Measurements from ENCODE around the gene LMAN1. TPM values are rescaled to one million over a fixed set of nuclear protein-coding genes. Genes with fewer than 3 reads are reported as not detected.

LMAN1 gene
- total and polyA plus RNA-seq, 7 donors = 4.8 to 65.2 (median 47.1) TPM

- no peak for DNase-seq
- WGBS, 2 donors = 77 to 80% methylated on average over 4 of the region's 4 CpGs
- TF ChIP-seq, protein P1, sequence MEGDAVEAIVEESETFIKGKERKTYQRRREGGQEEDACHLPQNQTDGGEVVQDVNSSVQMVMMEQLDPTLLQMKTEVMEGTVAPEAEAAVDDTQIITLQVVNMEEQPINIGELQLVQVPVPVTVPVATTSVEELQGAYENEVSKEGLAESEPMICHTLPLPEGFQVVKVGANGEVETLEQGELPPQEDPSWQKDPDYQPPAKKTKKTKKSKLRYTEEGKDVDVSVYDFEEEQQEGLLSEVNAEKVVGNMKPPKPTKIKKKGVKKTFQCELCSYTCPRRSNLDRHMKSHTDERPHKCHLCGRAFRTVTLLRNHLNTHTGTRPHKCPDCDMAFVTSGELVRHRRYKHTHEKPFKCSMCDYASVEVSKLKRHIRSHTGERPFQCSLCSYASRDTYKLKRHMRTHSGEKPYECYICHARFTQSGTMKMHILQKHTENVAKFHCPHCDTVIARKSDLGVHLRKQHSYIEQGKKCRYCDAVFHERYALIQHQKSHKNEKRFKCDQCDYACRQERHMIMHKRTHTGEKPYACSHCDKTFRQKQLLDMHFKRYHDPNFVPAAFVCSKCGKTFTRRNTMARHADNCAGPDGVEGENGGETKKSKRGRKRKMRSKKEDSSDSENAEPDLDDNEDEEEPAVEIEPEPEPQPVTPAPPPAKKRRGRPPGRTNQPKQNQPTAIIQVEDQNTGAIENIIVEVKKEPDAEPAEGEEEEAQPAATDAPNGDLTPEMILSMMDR (IDR thresholded peaks at IDR 0.05) = no peak
- no peak for TF ChIP-seq POLR2A (IDR thresholded peaks at IDR 0.05)
- no peak for TF ChIP-seq EP300 (IDR thresholded peaks at IDR 0.05)
- no peak for TF ChIP-seq POLR2AphosphoS5 (IDR thresholded peaks at IDR 0.05)
- H3K9me3 ChIP-seq = no peaks in the 10 kb centered on the region
- H3K27ac ChIP-seq = no peak overlapping the region
- intact Hi-C loops (cut with DNase I) = no loop called here
- no peaks in the 10 kb centered on the region for H3K4me1 ChIP-seq
- no peak overlapping the region for H3K4me3 ChIP-seq
- peaks cover 0 to 16% (median 0%) of the 10 kb centered on the region in 3 donors for H3K27me3 ChIP-seq
- H3K36me3 ChIP-seq = no peaks in the 10 kb centered on the region
Observed at GRCh38 chr18:59301929-59302328, 57.1 kb downstream of the LMAN1 start.

DNA sequence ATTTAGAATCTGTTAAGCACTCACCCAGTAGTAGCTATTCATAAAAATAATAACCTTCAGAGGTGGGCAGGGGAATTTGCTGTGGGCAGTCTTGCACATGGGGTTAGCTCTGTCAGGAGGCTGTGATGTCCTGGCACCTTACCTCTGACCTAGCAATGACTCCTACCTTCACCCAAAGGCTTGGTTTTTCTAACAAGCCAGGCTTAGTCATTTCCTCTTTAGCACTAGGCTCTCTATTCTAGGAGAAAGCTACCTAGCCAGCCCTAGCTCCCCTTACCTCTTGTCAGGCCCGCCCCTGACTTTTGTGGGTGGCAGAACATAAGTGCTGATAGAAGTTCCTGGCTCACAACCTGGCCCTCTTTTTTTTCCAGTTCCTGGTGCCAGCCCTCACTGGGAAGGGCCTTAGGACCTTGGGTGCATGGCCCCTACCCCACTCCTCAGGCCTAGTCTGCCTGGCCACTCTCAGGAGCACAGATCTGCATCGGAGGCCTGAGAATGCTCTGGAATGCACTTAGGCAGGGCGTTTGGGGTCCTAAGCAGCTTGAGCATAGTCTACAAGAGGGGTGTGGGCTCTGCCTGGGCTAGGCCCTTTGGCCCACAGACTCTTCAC is 58.3 kb downstream of the LMAN1 start:
- WGBS, 2 donors = 68 to 71% methylated on average over 3 of the region's 3 CpGs
- Histone ChIP-seq H3K27me3 (peaks cover 0 to 5% (median 0%) of the 10 kb centered on the region in 3 donors), H3K9me3 (no peaks in the 10 kb centered on the region), H3K27ac (no peak overlapping the region), H3K4me3 (no peak overlapping the region), H3K36me3 (no peaks in the 10 kb centered on the region), H3K4me1 (no peaks in the 10 kb centered on the region)
- DNase-seq = no peak
- TF ChIP-seq EP300 (IDR thresholded peaks at IDR 0.05) (no peak), POLR2AphosphoS5 (IDR thresholded peaks at IDR 0.05) (no peak), POLR2A (IDR thresholded peaks at IDR 0.05) (no peak)
- TF ChIP-seq, protein P1 (IDR thresholded peaks at IDR 0.05) = no peak
- intact Hi-C loops (cut with DNase I) = no loop called here

DNA sequence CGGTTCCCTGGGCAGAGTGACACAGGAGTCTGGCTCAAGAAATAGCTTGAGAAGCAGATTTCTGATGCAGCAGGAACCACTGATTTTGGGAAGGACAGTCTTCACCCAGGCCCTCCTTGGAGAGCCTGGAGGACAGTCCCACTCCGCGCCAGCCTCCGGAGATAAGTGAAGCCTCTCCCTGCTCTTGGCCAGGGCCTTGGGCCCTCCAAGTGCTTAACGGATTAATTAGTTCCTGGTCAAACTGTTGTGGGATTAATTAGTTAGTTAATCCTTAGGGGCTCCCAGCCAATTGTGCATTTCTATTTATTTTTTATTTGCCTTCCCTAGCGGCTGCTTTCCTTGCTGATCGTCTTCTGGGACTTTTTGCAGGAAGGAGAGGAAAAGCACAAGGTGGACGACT is 60.2 kb downstream of the LMAN1 start:
- 74 to 75% methylated on average over 8 of the region's 8 CpGs for WGBS, 2 donors
- TF ChIP-seq POLR2A (IDR thresholded peaks at IDR 0.05) (no peak), EP300 (IDR thresholded peaks at IDR 0.05) (no peak), POLR2AphosphoS5 (IDR thresholded peaks at IDR 0.05) (no peak)
- TF ChIP-seq, protein P1 (IDR thresholded peaks at IDR 0.05) = no peak

DNA sequence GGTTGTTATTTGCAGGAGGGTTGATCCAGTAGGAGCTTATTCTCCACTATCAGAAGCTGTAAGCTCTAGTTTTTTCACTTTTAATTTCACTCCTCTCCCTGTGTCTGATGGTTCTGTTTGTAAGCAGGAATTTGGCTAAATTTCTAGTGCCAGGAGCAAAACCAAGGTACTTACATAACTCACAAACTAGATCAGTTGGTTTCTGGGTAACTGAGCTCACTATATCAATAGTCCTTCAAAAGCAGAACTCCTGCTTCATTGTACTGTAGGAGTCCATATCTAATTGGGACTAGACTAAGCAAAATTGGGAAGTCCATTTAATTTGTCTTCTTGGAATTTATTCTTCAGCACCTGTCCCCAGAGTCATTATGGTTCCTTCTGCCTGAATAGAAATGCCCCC is 65.7 kb downstream of the LMAN1 start:
- no peak for DNase-seq
- Histone ChIP-seq H3K9me3 (no peaks in the 10 kb centered on the region), H3K27ac (no peak overlapping the region), H3K4me3 (no peak overlapping the region), H3K36me3 (no peaks in the 10 kb centered on the region), H3K4me1 (no peaks in the 10 kb centered on the region), H3K27me3 (peaks cover 0 to 6% (median 4%) of the 10 kb centered on the region in 3 donors)
- TF ChIP-seq, protein P1 (IDR thresholded peaks at IDR 0.05) = no peak
- TF ChIP-seq POLR2AphosphoS5 (IDR thresholded peaks at IDR 0.05) (no peak), POLR2A (IDR thresholded peaks at IDR 0.05) (no peak), EP300 (IDR thresholded peaks at IDR 0.05) (no peak)
- intact Hi-C loops (cut with DNase I) = no loop called here

More for the DNA sequence above, 60.2 kb downstream of the LMAN1 start:
- no peaks in the 10 kb centered on the region for H3K4me1 ChIP-seq
- no peak for DNase-seq
- H3K4me3 ChIP-seq = no peak overlapping the region
- no peak overlapping the region for H3K27ac ChIP-seq
- no peaks in the 10 kb centered on the region for H3K27me3 ChIP-seq
- H3K9me3 ChIP-seq = no peaks in the 10 kb centered on the region
- no peaks in the 10 kb centered on the region for H3K36me3 ChIP-seq
- intact Hi-C loops (cut with DNase I) = no loop called here

GRCh38 chr18:59286341-59286740 is 72.7 kb downstream of the LMAN1 start:
- TF ChIP-seq POLR2AphosphoS5 (IDR thresholded peaks at IDR 0.05) (no peak), EP300 (IDR thresholded peaks at IDR 0.05) (no peak), POLR2A (IDR thresholded peaks at IDR 0.05) (no peak)
- TF ChIP-seq, protein P1 (IDR thresholded peaks at IDR 0.05) = no peak
- intact Hi-C loops (cut with DNase I) = no loop called here
- 36 to 62% methylated on average over 6 of the region's 6 CpGs for WGBS, 2 donors
- Histone ChIP-seq H3K4me1 (no peaks in the 10 kb centered on the region), H3K27ac (no peak overlapping the region), H3K27me3 (peaks cover 0 to 52% (median 4%) of the 10 kb centered on the region in 3 donors), H3K36me3 (no peaks in the 10 kb centered on the region), H3K4me3 (no peak overlapping the region), H3K9me3 (no peaks in the 10 kb centered on the region)
- no peak for DNase-seq
